Loucy (cell line): Measurements from ENCODE around the gene KCNJ13.

ENCODE experiments used
- CTCF ChIP-seq: fragments of 200-600 bp; sonication (generic); conservative IDR thresholded peaks from 2 replicates; pipeline ENCODE4 v1.5.1; 2014; ENCODE audit warnings: mild to moderate bottlenecking, antibody characterized with exemption, low read length
- EZH2phosphoT487 ChIP-seq: fragments of 200-600 bp; IDR thresholded peaks from 2 replicates; pipeline ENCODE4 v1.6.1; 2018; ENCODE audit warnings: antibody characterized with exemption, mild to moderate bottlenecking, moderate library complexity, borderline replicate concordance

- TF ChIP-seq CTCF (no peak), EZH2phosphoT487 (no peak)
Measured at GRCh38 chr2:232723027-232723426, 53.3 kb downstream of the KCNJ13 start.
